Nephron progenitor cell (in vitro differentiated cells): Measurements from ENCODE around the gene IQCE.
A peak's percentile ranks its signal among the peaks of the same experiment; 100 is the strongest.

Source experiments
- DNase-seq: peaks from one replicate; pipeline ENCODE4 v3.0.0; 2021
- H3K27ac Mint-ChIP-seq: 2 replicates; pipeline ENCODE4 v1.8.0; 2021; ENCODE audit warnings: mild to moderate bottlenecking, moderate library complexity, mixed read lengths
- H3K27me3 Mint-ChIP-seq: 2 replicates; pipeline ENCODE4 v1.8.0; 2021; ENCODE audit warnings: mild to moderate bottlenecking, low read depth, mixed read lengths; ENCODE audit not compliant: poor library complexity
- H3K36me3 Mint-ChIP-seq: 2 replicates; pipeline ENCODE4 v1.8.0; 2021; ENCODE audit warnings: low read depth, mixed read lengths
- H3K4me1 Mint-ChIP-seq: 2 replicates; pipeline ENCODE4 v1.8.0; 2021; ENCODE audit warnings: mixed read lengths
- H3K4me3 Mint-ChIP-seq: 2 replicates; pipeline ENCODE4 v1.8.0; 2021; ENCODE audit warnings: mild to moderate bottlenecking, moderate library complexity, mixed read lengths
- H3K9me3 Mint-ChIP-seq: 2 replicates; pipeline ENCODE4 v1.8.0; 2021; ENCODE audit warnings: mild to moderate bottlenecking, moderate library complexity, mixed read lengths
- CTCF ChIP-seq: fragments of 200-600 bp; sonication (generic); IDR thresholded peaks from 2 replicates; pipeline ENCODE4 v1.5.0; 2021; ENCODE audit warnings: antibody characterized with exemption

IQCE gene

GRCh38 chr7:2622869-2623697 lies 64.3 kb downstream of the IQCE start:
- Mint-ChIP-seq H3K27ac (no peak overlapping the region), H3K27me3 (peaks cover 3% of the 10 kb centered on the region), H3K36me3 (no peaks in the 10 kb centered on the region), H3K4me3 (no peak overlapping the region), H3K4me1 (peaks cover 44% of the 10 kb centered on the region), H3K9me3 (peaks cover 8% of the 10 kb centered on the region)
- TF ChIP-seq CTCF: no peak
- no peak for DNase-seq

- no peak for DNase-seq
- Mint-ChIP-seq H3K27ac (no peak overlapping the region), H3K4me1 (peaks cover 39% of the 10 kb centered on the region), H3K36me3 (no peaks in the 10 kb centered on the region), H3K9me3 (peaks cover 8% of the 10 kb centered on the region), H3K27me3 (peaks cover 4% of the 10 kb centered on the region), H3K4me3 (no peak overlapping the region)
- no peak for TF ChIP-seq CTCF
These were observed 64.9 kb downstream of the IQCE start for GRCh38 chr7:2623698-2624014.

- peaks cover 8% of the 10 kb centered on the region for H3K9me3 Mint-ChIP-seq
- no peaks in the 10 kb centered on the region for H3K36me3 Mint-ChIP-seq
- peak overlapping the region; percentile 42 for H3K27ac Mint-ChIP-seq
- no peak for TF ChIP-seq CTCF
- no peak for DNase-seq
- peaks cover 32% of the 10 kb centered on the region for H3K4me1 Mint-ChIP-seq
- H3K4me3 Mint-ChIP-seq: no peak overlapping the region
- peaks cover 4% of the 10 kb centered on the region for H3K27me3 Mint-ChIP-seq
These were observed 65.6 kb downstream of the IQCE start for GRCh38 chr7:2624293-2624886.

GRCh38 chr7:2626498-2627117 lies 67.8 kb downstream of the IQCE start:
- H3K4me1 Mint-ChIP-seq: peaks cover 31% of the 10 kb centered on the region
- H3K36me3 Mint-ChIP-seq: no peaks in the 10 kb centered on the region
- H3K27ac Mint-ChIP-seq: no peak overlapping the region
- no peak overlapping the region for H3K4me3 Mint-ChIP-seq
- peaks cover 4% of the 10 kb centered on the region for H3K27me3 Mint-ChIP-seq
- TF ChIP-seq CTCF: no peak
- no peak for DNase-seq
- H3K9me3 Mint-ChIP-seq: peaks cover 4% of the 10 kb centered on the region

- peak overlapping the region; percentile 13 for H3K27ac Mint-ChIP-seq
- no peak for TF ChIP-seq CTCF
- no peak for DNase-seq
- no peak overlapping the region for H3K4me3 Mint-ChIP-seq
- H3K4me1 Mint-ChIP-seq: peaks cover 22% of the 10 kb centered on the region
- peaks cover 4% of the 10 kb centered on the region for H3K27me3 Mint-ChIP-seq
- H3K36me3 Mint-ChIP-seq: no peaks in the 10 kb centered on the region
- H3K9me3 Mint-ChIP-seq: peaks cover 4% of the 10 kb centered on the region
These were observed 68.7 kb downstream of the IQCE start for GRCh38 chr7:2627258-2628129.
